Naive B cell (primary cell): ENCODE results near the gene RNASEH1. TPM values are rescaled to one million over a fixed set of nuclear protein-coding genes. Genes with fewer than 3 reads are reported as not detected.

Experiments used
- ATAC-seq, 2 donors: fragments of 150-1000 bp; cut with Tn5 transposase; 2 replicates each; pipeline ENCODE4 v1.10.0; 2021; ENCODE audit warnings: low read depth in 2 of 2, mild to moderate bottlenecking in 2 of 2, moderate library complexity in 2 of 2
- DNase-seq: peaks from one replicate; pipeline ENCODE4 v3.0.0; 2022
- H3K27ac Mint-ChIP-seq, 6 donors: one replicate each; pipeline ENCODE4 v1.8.0; 2020 to 2022; ENCODE audit warnings: mild to moderate bottlenecking in 6 of 6, mixed read lengths in 6 of 6, moderate library complexity in 5 of 6, inconsistent platforms in 2 of 6
- H3K27me3 Mint-ChIP-seq, 3 donors: one replicate each; pipeline ENCODE4 v1.8.0; 2021 to 2022; ENCODE audit warnings: mixed read lengths in 3 of 3, mild to moderate bottlenecking in 1 of 3
- H3K36me3 Mint-ChIP-seq, 2 donors: one replicate each; pipeline ENCODE4 v1.8.0; 2020 to 2022; ENCODE audit warnings: mixed read lengths in 2 of 2, inconsistent platforms in 1 of 2, mild to moderate bottlenecking in 1 of 2
- H3K4me1 Mint-ChIP-seq, 3 donors: one replicate each; pipeline ENCODE4 v1.8.0; 2020 to 2022; ENCODE audit warnings: mixed read lengths in 3 of 3, inconsistent platforms in 1 of 3, mild to moderate bottlenecking in 1 of 3, moderate library complexity in 1 of 3
- H3K4me3 Mint-ChIP-seq, 8 donors: one replicate each; pipeline ENCODE4 v1.8.0; 2020 to 2022; ENCODE audit warnings: mild to moderate bottlenecking in 8 of 8, mixed read lengths in 8 of 8, moderate library complexity in 8 of 8, inconsistent platforms in 2 of 8
- H3K9me3 Mint-ChIP-seq, 7 donors: one replicate each; pipeline ENCODE4 v1.8.0; 2020 to 2022; ENCODE audit warnings: mixed read lengths in 7 of 7, mild to moderate bottlenecking in 5 of 7, inconsistent platforms in 2 of 7, moderate library complexity in 1 of 7
- polyA plus RNA-seq, 6 donors: library from polyadenylated mRNA; unstranded; fragments of 300-500 nt; fragmentation: Illumina TruSeq; gene quantifications; one replicate each; pipeline ENCODE4 v1.2.3, GENCODE V29; 2021; ENCODE audit warnings: low read depth in 6 of 6

RNASEH1 gene
- polyA plus RNA-seq, 6 donors from 2014 or later, result 31.4 to 38.8 (median 36.2) TPM

DNA sequence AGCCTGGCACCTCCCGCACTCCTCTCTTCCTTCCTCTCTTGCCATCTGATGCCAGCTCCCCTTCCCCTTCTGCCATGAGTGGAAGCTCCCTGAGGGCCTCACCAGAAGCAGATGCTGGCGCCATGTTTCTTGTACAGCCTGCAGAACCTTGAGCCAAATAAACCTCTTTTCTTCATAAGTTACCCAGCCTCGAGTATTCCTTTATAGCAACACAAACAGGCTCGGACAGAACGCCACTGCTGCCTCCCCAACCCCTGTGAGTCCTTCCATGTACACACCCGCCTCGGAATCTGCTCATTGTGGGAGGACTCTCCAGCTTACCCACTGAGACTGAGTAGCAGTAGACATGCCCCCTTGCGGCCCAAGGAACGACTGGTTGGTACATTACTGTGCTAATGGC lies 8.7 kb upstream of the RNASEH1 start:
- peaks cover 25 to 34% (median 33%) of the 10 kb centered on the region in 3 donors for H3K4me1 Mint-ChIP-seq
- no peak for DNase-seq
- no peak for ATAC-seq
- peak overlapping the region in 1 of 8 donors; percentile 49 for H3K4me3 Mint-ChIP-seq
- H3K27ac Mint-ChIP-seq, result peak overlapping the region in 3 of 6 donors; percentile 66 to 92 (median 69)
- H3K36me3 Mint-ChIP-seq, result no peaks in the 10 kb centered on the region
- H3K9me3 Mint-ChIP-seq, result peaks cover 0 to 2% (median 0%) of the 10 kb centered on the region in 7 donors
- H3K27me3 Mint-ChIP-seq, result no peaks in the 10 kb centered on the region

GRCh38 chr2:3565117-3565516 lies 7.0 kb upstream of the RNASEH1 start:
- Mint-ChIP-seq H3K27me3 (no peaks in the 10 kb centered on the region), H3K27ac (peak overlapping the region in 2 of 6 donors; percentile 65 to 86)
- no peak for ATAC-seq

DNA sequence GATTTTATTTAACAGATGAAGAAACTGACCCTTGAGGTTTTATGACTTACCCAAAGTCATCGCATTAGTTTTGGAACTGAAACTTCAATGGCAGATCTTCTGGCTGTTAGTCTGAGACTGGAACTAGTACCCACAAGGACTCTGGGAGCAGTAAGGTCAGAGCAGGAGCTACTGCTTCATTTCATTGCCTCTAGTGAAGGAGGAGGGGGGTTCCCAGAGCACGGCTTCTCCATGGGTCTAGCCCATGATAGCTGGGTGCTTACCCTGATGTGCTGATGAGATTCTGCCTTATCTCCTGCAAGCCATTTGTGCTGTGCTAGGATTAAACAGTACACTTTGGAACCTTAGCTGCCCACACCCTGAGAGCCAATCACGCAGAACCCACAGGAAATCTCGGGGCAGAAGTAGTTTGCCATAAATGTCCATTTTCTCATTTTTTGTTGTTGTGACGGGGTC lies 5.4 kb upstream of the RNASEH1 start:
- no peaks in the 10 kb centered on the region for H3K27me3 Mint-ChIP-seq
- peak overlapping the region; percentile 81 to 96 (median 89) for H3K27ac Mint-ChIP-seq
- ATAC-seq (peak; percentile 44 to 49), DNase-seq (peak; percentile 12)
- H3K9me3 Mint-ChIP-seq, result peaks cover 0 to 2% (median 0%) of the 10 kb centered on the region in 7 donors
- peaks cover 34 to 56% (median 49%) of the 10 kb centered on the region in 3 donors for H3K4me1 Mint-ChIP-seq
- H3K36me3 Mint-ChIP-seq, result peaks cover 0 to 8% of the 10 kb centered on the region in 2 donors
- peak overlapping the region; percentile 54 to 92 (median 79) for H3K4me3 Mint-ChIP-seq

More at GRCh38 chr2:3565117-3565516, 7.0 kb upstream of the RNASEH1 start:
- Mint-ChIP-seq H3K4me3 (peak overlapping the region in 1 of 8 donors; percentile 77), H3K36me3 (peaks cover 0 to 6% of the 10 kb centered on the region in 2 donors), H3K9me3 (peaks cover 0 to 2% (median 0%) of the 10 kb centered on the region in 7 donors), H3K4me1 (peaks cover 30 to 42% (median 39%) of the 10 kb centered on the region in 3 donors)
- DNase-seq, result no peak

DNA sequence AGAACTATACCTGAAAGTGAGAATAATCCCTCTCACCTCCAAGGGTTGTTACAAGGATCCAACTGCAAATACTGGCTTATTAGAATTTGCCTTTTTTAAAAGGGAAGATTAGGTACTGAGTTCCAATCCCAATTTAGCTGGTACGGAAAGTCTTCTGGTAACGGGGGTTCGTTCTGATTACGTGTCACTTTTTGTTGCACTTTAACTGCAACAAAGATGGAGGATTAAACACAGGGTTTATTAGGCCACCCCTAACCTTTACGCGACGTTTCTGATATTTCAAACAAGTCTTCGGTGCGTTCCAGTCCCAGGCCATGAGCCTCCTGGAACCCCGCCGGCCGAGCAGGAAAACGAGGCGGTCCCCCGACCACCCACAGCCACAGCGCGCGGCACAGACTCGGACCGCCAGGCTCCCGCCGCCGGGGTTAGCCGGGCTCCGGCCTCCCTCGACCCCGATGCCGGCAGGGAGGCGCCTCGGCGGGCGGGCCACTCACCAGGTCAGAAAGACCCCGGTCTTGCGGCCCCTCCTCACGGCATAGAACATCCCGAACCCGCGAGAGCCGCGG lies 411 bp downstream of the RNASEH1 start:
- DNase-seq, result no peak
- ATAC-seq, result peak; percentile 20 to 22
- Mint-ChIP-seq H3K36me3 (peaks cover 7 to 8% of the 10 kb centered on the region in 2 donors), H3K27me3 (no peaks in the 10 kb centered on the region), H3K4me1 (peaks cover 21 to 50% (median 29%) of the 10 kb centered on the region in 3 donors), H3K4me3 (peak overlapping the region; percentile 89 to 96 (median 92)), H3K27ac (peak overlapping the region; percentile 91 to 99 (median 97)), H3K9me3 (no peaks in the 10 kb centered on the region)

DNA sequence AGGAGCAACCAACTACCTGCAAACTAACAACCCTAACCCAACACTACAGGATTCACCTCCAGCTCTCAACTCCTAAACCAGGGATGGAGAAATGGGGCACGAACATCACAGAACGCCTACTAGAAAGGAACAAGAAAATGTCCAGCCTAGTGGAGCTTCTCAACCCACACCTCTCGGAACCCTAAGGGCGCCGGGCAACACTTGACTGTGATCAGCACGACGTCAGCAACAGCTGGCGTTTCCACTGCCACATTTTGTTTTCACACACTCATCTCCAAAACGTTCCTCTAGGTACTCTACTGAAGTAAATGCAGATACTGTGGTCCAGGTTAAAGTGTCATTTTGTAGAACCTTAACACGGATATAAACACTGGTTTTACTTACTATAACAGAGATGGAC lies 4.2 kb downstream of the RNASEH1 start:
- no peaks in the 10 kb centered on the region for H3K9me3 Mint-ChIP-seq
- peaks cover 14 to 15% of the 10 kb centered on the region in 2 donors for H3K36me3 Mint-ChIP-seq
- DNase-seq (no peak), ATAC-seq (no peak)
- H3K4me3 Mint-ChIP-seq, result peak overlapping the region in 1 of 8 donors; percentile 76
- H3K4me1 Mint-ChIP-seq, result peaks cover 9 to 32% (median 11%) of the 10 kb centered on the region in 3 donors
- H3K27me3 Mint-ChIP-seq, result no peaks in the 10 kb centered on the region
- H3K27ac Mint-ChIP-seq, result peak overlapping the region in 1 of 6 donors; percentile 63

GRCh38 chr2:3547915-3548314 lies 10.2 kb downstream of the RNASEH1 start:
- DNase-seq (no peak), ATAC-seq (no peak)
- H3K4me3 Mint-ChIP-seq, result no peak overlapping the region
- peaks cover 0 to 4% (median 0%) of the 10 kb centered on the region in 7 donors for H3K9me3 Mint-ChIP-seq
- peaks cover 6 to 14% (median 6%) of the 10 kb centered on the region in 3 donors for H3K4me1 Mint-ChIP-seq
- no peaks in the 10 kb centered on the region for H3K27me3 Mint-ChIP-seq
- peaks cover 36 to 49% of the 10 kb centered on the region in 2 donors for H3K36me3 Mint-ChIP-seq
- no peak overlapping the region for H3K27ac Mint-ChIP-seq

DNA sequence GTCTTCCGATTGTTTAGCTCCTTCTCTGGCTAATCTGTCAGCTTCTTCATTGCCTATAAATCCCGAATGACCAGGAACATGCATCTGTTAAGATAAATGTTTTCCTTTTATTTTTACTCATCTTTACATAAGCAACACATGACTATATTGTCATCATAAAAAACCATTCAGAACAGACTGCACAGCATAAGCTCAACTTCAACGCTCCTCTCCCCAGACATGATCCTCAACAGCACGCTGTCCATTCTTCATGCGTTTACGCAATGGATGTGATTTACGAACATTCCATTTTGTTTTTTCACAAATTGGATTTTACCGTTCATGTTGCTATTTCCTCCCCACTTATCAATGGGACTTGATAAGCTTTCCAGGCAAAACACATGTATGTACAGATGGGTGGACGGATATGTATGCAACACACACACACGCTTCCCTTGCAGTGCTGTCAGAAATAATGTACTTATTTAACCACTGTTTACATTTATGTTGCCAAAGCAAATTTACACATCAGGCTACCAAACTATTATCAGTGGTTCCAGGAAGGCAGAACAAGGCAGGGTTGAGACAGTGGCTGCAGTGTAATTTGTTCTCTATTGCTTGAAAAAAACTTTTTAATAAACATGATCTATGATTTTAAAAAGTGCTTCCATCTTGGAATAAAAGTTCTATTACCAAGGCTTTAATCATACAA lies 12.2 kb downstream of the RNASEH1 start:
- no peak for DNase-seq
- H3K27me3 Mint-ChIP-seq, result no peaks in the 10 kb centered on the region
- H3K4me1 Mint-ChIP-seq, result peaks cover 2 to 14% (median 6%) of the 10 kb centered on the region in 3 donors
- peak overlapping the region in 2 of 6 donors; percentile 1 to 56 for H3K27ac Mint-ChIP-seq
- H3K4me3 Mint-ChIP-seq, result no peak overlapping the region
- H3K36me3 Mint-ChIP-seq, result peaks cover 41 to 58% of the 10 kb centered on the region in 2 donors
- peaks cover 0 to 4% (median 0%) of the 10 kb centered on the region in 7 donors for H3K9me3 Mint-ChIP-seq
- ATAC-seq, result no peak

DNA sequence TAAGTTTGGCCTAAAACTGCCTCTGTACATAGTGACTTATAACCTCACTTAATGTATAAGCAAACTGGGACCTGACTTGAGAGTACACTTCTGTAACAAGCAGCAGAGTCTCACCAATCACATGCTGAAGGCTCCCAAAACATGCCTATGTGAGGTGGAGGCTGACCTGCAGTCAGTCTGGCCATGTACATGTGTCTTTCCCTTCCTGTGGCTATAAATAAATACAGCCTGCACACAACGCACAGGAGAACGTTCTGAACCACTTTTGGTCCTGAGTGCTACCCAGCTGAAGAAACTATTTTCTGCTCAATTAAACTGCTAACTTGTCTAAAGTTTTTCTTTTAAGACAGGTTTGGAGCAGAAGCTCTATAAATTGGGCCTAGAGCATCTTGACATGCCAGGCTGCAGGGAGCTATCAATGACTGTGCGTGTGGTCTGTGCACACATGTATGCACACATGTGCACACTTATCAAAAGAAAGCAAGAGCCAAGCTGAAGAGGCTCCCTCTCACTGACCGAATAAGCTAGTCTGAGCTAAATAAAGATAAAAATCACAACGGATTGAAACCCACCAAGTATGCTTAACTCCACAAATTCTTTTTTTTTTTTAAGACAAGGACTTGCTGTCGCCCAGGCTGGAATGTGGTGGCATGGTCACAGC lies 15.0 kb downstream of the RNASEH1 start:
- peaks cover 24 to 39% of the 10 kb centered on the region in 2 donors for H3K36me3 Mint-ChIP-seq
- no peak overlapping the region for H3K4me3 Mint-ChIP-seq
- no peaks in the 10 kb centered on the region for H3K27me3 Mint-ChIP-seq
- H3K27ac Mint-ChIP-seq, result peak overlapping the region in 2 of 6 donors; percentile 21 to 33
- ATAC-seq (no peak), DNase-seq (no peak)
- peaks cover 0 to 3% (median 0%) of the 10 kb centered on the region in 7 donors for H3K9me3 Mint-ChIP-seq
- peaks cover under 1 to 7% (median 2%) of the 10 kb centered on the region in 3 donors for H3K4me1 Mint-ChIP-seq

GRCh38 chr2:3542107-3542506 lies 16.0 kb downstream of the RNASEH1 start:
- peaks cover 19 to 32% of the 10 kb centered on the region in 2 donors for H3K36me3 Mint-ChIP-seq
- H3K4me3 Mint-ChIP-seq, result no peak overlapping the region
- H3K4me1 Mint-ChIP-seq, result peaks cover 0 to 5% (median 2%) of the 10 kb centered on the region in 3 donors
- H3K27ac Mint-ChIP-seq, result no peak overlapping the region
- no peaks in the 10 kb centered on the region for H3K9me3 Mint-ChIP-seq
- no peaks in the 10 kb centered on the region for H3K27me3 Mint-ChIP-seq
- DNase-seq (no peak), ATAC-seq (no peak)

DNA sequence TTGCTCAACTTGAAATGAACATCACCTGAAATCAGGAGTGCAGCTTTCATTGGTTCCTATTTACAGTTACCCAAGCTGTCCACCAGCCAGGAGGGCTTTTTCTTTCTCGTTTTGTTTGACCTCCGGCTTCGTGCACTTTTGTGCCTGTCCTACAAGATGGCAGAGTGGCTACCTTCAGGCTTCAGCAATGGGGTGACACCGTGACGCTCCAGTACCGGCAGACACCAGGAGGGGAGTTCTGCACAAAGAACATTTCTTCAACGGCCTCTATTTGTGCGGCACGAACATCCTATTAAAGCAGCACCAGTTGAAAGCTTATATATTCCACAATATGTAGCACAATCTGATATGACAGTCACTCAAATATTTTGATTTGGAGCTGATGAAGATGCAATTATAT lies 18.3 kb downstream of the RNASEH1 start:
- no peaks in the 10 kb centered on the region for H3K9me3 Mint-ChIP-seq
- no peak overlapping the region for H3K27ac Mint-ChIP-seq
- H3K27me3 Mint-ChIP-seq, result no peaks in the 10 kb centered on the region
- peaks cover 9 to 15% (median 14%) of the 10 kb centered on the region in 3 donors for H3K4me1 Mint-ChIP-seq
- DNase-seq (no peak), ATAC-seq (no peak)
- peaks cover 12 to 23% of the 10 kb centered on the region in 2 donors for H3K36me3 Mint-ChIP-seq
- no peak overlapping the region for H3K4me3 Mint-ChIP-seq

GRCh38 chr2:3536682-3537632 lies 21.2 kb downstream of the RNASEH1 start:
- Mint-ChIP-seq H3K27ac (peak overlapping the region in 3 of 6 donors; percentile 33 to 53 (median 38)), H3K9me3 (peaks cover 0 to 2% (median 0%) of the 10 kb centered on the region in 7 donors)
- DNase-seq, result no peak

More at GRCh38 chr2:3536682-3537632, 21.2 kb downstream of the RNASEH1 start:
- Mint-ChIP-seq H3K4me3 (peak overlapping the region; percentile 67 to 94 (median 80)), H3K27me3 (no peaks in the 10 kb centered on the region), H3K36me3 (peaks cover 0 to 5% of the 10 kb centered on the region in 2 donors), H3K4me1 (peaks cover 7 to 15% (median 14%) of the 10 kb centered on the region in 3 donors)
- peak; percentile 67 to 81 for ATAC-seq
